BJ (cell line): ENCODE measurements around the gene CRYGB. TPM values are rescaled to one million over a fixed set of nuclear protein-coding genes. Genes with fewer than 3 reads are reported as not detected.
"Not testable (repeated sequence)": the region's sequence is repeated elsewhere in the genome, so short reads cannot be mapped to it uniquely, and the experiment has no call there.

Experiments
- CTCF ChIA-PET: fragments of 350-600 bp; formaldehyde crosslinking; extraction: SDS; loops from one replicate; lab custom pipeline; 2021; ENCODE audit warnings: antibody characterized with exemption, inconsistent platforms; lab: Yijun Ruan, JAX
- POLR2A ChIA-PET: fragments of 300-600 bp; sonication (Branson Sonifier 250); formaldehyde crosslinking; extraction: SDS; loops from one replicate; lab custom pipeline; 2021; ENCODE audit warnings: antibody characterized with exemption; lab: Charles Lee
- DNase-seq: peaks from one replicate; pipeline ENCODE4 v3.0.0-alpha.2; 2011; ENCODE audit warnings: low read depth
- H3K27me3 ChIP-seq: 2 replicates; pipeline ENCODE4 v1.6.0; 2011; ENCODE audit warnings: low read length; ENCODE audit not compliant: control insufficient read depth, insufficient read depth
- H3K36me3 ChIP-seq: 2 replicates; pipeline ENCODE4 v1.5.1; 2011; ENCODE audit warnings: low read length; ENCODE audit not compliant: control insufficient read depth, insufficient read depth
- H3K4me3 ChIP-seq: 2 replicates; pipeline ENCODE4 v1.5.1; 2011; ENCODE audit warnings: low read depth, mild to moderate bottlenecking, control low read depth, low read length
- CTCF ChIP-seq: IDR thresholded peaks from 2 replicates; pipeline ENCODE4 v1.5.1; 2011; ENCODE audit warnings: low read depth, mild to moderate bottlenecking, control low read depth, inconsistent platforms, low read length, moderate library complexity; ENCODE audit not compliant: insufficient read depth
- polyA plus RNA-seq: library from polyadenylated mRNA; depleted of rRNA; stranded (reverse); fragments of >200 nt; gene quantifications from 2 replicates; pipeline ENCODE4 v1.2.3, GENCODE V29; 2011

CRYGB gene
- polyA plus RNA-seq, 1 experiment = not detected

DNA sequence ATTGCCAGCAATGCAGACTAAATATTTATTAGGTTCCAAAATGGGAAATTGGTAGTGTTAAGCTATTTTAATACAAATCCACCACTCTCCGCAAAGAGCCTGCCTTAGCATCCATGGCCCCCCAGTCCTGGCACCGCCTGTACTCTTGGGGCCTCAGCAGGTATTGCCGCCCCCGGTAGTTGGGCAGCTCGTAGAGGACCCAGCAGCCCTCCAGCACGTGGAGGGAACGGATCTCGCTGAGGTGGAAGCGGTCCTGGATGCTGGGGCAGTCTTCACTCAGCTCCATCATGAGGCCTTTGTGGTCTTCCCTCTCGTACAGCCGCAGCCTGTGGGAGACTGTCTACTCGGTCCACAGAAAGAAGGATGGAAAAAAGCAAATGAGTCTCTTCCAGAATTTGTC is 17.8 kb downstream of the CRYGB start:
- no peak for DNase-seq
- Histone ChIP-seq H3K27me3 (0 out of 2 replicates have a peak, but pooled peaks cover 2% of the 10 kb centered on the region), H3K36me3 (no peaks in the 10 kb centered on the region), H3K4me3 (no peak overlapping the region)
- ChIA-PET CTCF (no interaction called here), POLR2A (no interaction called here)
- no peak for TF ChIP-seq CTCF

DNA sequence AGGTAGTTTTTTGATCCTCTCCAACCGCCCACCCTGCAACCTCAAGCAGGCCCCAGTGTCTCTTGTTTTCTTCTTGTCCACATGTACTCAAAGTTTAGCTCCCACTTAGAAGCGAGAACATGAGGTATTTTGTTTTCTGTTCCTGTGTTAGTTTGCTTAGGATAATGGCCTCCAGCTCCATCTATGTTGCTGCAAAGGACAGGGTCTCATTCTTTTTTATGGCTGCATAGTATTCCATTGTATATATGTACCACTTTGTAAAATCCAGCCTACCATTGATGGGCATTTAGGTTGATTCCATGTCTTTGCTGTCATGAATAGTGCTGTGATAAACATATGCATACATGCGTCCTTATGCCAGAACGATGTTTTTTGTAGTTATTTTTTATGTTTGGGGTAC is 18.9 kb downstream of the CRYGB start:
- Histone ChIP-seq H3K27me3 (0 out of 2 replicates have a peak, but pooled peaks cover 2% of the 10 kb centered on the region), H3K4me3 (no peak overlapping the region), H3K36me3 (no peaks in the 10 kb centered on the region)
- POLR2A ChIA-PET = no interaction called here
- no peak for DNase-seq
- CTCF ChIA-PET = no interaction called here
- TF ChIP-seq CTCF = no peak

GRCh38 chr2:208125251-208125650 is 20.7 kb downstream of the CRYGB start:
- TF ChIP-seq CTCF = no peak
- Histone ChIP-seq H3K4me3 (no peak overlapping the region), H3K36me3 (no peaks in the 10 kb centered on the region), H3K27me3 (0 out of 2 replicates have a peak, but pooled peaks cover 2% of the 10 kb centered on the region)
- no peak for DNase-seq
- ChIA-PET CTCF (interaction anchor here (0.9 kb wide), 1 partner anchor 12 kb away, joined by 4 read pairs; no protein-coding TSS in a partner anchor), POLR2A (no interaction called here)

DNA sequence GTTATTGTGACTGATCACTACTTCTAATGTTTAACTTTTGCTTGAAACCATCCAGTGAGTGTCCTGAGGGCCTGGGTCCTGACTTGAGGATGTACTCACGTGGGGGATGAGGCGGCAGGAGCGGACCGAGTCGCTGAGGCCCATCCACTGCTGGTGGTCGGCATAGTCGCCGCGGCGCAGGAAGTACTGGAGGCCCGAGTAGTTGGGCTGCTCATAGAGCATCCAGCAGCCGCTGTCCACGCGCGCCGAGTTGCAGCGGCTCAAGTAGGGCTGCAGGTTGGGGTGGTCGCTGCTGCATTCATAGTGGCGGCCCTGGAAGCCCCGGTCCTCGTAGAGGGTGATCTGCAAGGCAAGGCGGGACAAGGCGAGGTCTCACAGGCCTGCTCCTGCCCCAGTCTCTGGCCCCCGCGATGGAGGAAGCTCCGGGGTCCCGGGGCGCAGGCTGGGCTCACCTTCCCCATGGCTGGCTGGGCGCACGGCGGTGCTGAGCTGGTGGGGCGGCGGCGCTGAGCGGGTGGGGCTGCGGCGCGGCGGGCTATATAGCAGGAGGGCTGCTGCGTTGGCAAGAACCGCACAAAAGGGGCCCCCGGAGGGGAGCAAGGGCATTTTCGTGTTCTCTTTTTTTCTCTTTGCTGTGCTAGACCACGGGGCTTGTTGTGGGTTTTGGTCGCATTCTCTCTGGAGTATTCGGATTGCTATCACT is 21.8 kb downstream of the CRYGB start, which contains the start of gene CRYGD:
Gene CRYGD (minus strand): TSS at position 512 of the 703 bp plus-strand sequence. CDS start 51 bp downstream, at position 461.
- H3K36me3 ChIP-seq, CTCF ChIA-PET, POLR2A ChIA-PET, H3K4me3 ChIP-seq, DNase-seq, H3K27me3 ChIP-seq: not testable (repeated sequence)

DNA sequence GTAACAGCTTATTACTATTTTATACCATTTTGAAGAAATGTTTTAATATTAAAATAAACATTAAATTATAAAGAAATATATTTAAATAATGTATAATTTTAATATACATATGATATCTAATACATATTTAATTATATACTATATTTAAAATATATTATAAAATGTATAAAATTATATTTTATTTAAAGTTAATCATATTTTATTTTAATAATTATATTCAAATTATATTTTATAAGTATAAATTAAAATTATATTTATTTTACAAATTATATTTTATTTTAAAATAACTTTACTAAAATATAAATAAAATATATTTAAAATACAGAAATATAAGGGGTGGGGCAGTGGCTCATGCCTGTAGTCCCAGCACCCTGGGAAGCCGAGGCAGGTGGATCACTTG is 23.7 kb downstream of the CRYGB start:
- TF ChIP-seq CTCF = no peak
- CTCF ChIA-PET = no interaction called here
- no peak for DNase-seq

GRCh38 chr2:208118918-208119317 is 27.0 kb downstream of the CRYGB start:
- no peak for TF ChIP-seq CTCF

More for the DNA sequence above, 23.7 kb downstream of the CRYGB start:
- Histone ChIP-seq H3K4me3 (no peak overlapping the region), H3K27me3 (0 out of 2 replicates have a peak, but pooled peaks cover 2% of the 10 kb centered on the region), H3K36me3 (no peaks in the 10 kb centered on the region)
- POLR2A ChIA-PET = no interaction called here

DNA sequence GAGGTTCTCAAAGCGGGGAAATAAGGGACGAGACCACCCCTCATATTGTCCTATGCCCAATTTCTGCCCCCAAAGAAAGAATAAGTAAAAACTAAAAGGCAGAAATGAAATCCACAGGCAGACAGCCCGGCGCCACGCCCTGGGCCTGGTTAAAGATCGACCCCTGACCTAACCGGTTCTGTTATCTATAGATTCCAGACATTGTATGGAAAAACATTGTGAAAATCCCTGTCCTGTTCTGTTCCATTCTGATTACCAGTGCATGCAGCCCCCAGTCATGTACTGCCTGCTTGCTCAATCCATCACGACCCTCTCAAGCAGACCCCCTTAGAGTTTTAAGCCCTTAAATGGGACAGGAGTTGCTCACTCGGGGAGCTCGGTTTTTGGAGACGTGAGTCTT is 28.6 kb downstream of the CRYGB start:
- CTCF ChIA-PET, POLR2A ChIA-PET, H3K27me3 ChIP-seq: not testable (repeated sequence)

More at GRCh38 chr2:208118918-208119317, 27.0 kb downstream of the CRYGB start:
- no peak overlapping the region for H3K4me3 ChIP-seq
- no peaks in the 10 kb centered on the region for H3K36me3 ChIP-seq
- no peak for DNase-seq
- no peaks in the 10 kb centered on the region for H3K27me3 ChIP-seq
- ChIA-PET POLR2A (no interaction called here), CTCF (no interaction called here)

More for the DNA sequence above, 28.6 kb downstream of the CRYGB start:
- H3K4me3 ChIP-seq, H3K36me3 ChIP-seq, DNase-seq: not testable (repeated sequence)
